GM19035 (cell line): ENCODE results near the gene PLK5.
A peak's percentile ranks its signal among the peaks of the same experiment; 100 is the strongest.

Source experiments
- ATAC-seq: cut with Tn5 transposase; IDR thresholded peaks from one replicate; pipeline ENCODE4 v1.9.1; 2021; ENCODE audit not compliant: unreplicated experiment

The PLK5 gene

DNA sequence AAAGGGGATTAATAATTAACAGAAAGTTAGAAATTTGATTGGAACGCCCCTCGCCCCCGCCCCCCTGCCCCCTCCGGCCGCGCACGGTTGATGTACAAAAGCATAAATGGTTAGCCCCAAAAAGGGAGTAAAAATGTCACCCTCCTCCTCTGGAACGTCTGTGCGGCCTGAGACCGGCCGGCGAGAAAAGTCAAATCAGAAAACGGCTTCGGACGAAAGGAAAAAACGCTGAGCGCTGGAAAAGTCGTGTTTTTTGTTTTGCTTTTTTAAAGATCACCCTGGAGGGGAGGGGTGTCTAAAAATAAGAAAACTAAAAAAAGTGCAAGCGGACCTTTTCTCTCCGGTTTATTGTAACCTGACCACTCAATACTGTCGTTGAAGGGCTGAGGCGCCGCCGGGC lies 31.1 kb downstream of the PLK5 start:
- no peak for ATAC-seq

DNA sequence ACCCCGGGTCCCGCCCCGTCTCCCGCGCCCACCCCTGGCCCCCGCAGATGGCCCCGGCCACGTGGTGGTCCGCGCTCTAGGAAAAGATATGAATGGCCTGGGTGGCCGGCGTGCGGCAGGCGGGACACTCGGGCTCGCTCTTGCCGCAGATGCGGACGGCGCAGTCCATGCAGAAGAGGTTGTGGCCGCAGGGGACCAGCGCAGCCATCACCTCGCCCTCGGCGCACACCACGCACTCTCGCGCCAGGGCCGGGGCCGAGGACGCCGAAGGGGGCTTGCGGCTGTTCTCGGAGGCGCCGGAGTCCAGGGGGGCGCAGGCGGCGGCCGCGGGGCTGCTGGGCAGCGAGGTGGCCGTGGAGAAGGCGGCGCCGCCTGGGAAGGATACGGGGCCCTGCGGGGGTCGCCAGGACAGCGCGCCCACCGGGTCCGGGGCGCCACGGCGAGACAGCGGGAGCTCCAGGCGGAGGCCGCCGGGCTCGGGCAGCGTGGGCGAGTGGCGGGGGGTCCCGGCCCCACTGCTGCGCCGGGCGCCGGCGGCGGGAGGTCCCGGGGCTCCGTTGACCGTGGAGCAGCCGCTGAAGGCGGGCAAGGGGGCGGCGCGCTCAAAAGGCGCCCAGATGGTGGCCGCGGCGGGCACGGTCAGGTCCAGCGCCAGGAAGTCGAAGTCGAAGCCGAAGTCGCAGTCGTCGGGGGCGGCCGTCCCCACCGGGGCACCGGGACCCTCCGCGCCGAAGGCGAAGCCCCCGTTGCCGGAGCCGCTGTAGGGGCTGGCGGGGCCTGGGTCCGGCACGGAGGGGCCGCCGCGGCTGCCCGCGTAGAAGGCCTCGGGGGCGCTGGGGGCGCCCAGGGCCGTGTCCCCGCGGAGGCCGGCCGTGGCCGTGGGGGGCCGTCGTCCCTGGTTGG lies 31.9 kb downstream of the PLK5 start:
- no peak for ATAC-seq

DNA sequence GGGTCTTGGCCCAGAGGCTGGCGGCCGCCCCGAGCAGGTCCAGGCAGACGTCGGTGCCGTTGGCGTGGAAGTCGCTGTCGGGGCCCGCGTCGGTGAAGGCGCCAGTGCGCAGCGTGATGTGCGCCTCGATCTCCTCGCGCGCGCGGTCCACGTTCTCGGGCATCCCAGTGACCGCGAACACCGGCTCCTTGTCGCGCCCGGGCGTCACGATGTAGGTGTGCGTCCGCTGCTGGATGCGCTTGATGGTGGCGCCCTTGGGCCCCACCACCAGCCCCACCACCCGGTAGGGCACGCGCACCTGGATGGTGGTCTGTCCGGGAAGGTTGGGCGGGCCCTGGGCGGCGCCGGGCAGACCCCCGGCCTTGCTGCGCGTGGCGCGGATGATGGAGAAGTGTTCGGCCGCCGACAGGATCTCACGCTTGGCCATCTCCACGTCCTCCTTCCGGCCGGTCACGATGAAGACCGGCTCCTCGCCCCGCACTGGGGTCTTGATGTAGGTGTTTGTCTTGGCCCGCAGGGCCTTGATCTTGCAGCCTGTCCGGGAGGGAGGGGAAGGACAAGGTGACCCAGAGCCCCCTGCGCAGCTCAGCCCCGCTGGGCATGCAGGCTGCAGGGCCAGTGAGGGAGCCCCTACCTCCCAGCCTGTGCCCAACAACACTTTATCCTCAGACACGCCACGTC lies 32.7 kb downstream of the PLK5 start:
- ATAC-seq, result no peak

DNA sequence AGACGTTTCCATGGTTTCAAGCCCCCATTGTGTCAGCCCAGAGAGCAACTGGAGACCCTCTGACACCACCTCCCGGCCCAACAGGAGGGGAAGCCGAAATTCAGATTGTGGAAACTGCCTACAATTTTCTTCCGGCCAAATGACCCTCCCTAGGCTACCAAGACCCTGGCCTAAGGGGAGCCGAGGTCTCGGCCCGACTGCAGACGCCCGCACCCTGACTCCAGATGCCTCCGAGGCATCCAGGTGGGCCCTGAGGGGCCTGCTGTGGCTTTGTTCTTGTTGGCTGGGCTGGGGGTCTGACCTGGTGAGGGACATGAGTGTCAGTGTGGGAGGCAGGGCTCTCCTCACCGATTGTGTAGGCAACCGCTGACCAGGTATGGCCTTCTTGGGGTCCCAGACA lies 34.7 kb downstream of the PLK5 start:
- no peak for ATAC-seq

DNA sequence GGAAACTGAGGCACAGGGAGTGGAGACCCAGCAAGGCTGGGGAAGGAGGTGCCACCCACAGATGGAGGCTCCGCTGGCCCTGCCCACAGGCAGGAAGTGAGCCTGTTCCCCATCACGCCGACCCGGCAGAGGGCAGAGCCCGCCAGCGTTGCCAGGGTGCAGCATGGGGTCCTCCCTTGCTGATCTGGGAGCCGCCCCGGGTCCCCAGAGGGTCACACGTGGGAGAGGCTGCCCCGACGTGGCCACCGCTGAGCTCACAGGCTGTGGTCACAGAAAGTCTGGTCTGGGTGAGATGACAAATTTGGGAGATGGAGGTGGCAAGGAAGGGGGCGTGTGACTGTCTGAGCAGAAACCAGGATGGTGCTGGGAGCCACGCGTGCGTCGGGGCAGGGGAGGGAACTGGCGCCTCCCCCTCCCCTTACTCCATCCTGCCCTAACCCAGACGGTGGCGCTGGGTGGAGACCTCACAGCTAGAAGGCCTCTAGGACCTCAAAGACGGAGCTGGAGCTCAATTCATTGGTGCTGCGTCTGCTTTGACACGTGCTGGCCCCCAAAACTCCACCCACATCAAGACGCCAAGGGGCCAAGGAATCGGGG lies 36.5 kb downstream of the PLK5 start:
- no peak for ATAC-seq

DNA sequence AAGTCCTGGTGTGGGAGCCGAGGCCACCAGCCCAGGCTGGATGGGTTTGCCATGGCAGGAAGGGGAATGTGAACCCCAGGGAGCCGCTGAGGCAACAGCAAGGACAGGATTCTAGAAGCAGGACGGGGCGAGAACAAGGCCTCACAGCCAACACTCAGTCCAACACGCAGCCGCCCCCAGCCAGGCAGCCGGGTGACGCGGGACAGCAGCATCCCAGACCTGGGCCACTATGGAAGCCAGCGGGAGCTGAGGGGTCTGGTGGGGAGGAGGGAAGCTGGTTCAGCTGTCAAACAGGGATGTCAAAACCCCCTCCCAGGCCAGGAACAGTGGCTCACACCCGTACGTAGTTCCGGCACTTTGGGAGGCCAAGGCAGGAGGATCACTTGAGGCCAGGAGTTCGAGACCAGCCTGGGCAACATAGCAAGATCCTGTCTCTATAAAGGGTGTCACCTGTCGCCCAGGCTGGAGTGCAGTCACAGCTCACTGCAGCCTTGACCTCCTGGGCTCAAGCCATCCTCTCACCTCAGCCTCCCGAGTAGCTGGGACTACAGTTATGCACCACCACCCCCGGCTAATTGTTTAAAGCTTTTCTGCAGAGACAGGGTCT lies 37.5 kb downstream of the PLK5 start:
- ATAC-seq, result no peak

DNA sequence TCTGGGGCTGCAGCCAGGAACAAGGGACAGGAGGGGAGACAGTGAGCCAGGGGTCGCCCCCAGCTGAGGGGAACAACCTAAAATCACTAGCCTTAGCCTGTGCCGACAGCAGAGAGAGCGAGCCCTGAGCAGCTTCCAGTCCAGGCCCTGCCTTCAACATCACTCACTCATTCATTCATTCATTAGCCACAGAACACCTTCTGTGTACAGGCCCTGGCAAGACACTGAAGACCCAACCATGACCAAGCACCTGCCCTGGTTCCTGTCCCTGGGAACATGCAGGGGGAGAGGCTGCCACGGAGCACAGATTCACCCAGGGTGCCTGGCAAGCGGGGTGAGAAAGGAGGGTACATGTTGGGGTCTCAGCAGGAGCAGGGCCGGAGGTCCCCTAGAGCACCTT lies 39.4 kb downstream of the PLK5 start:
- no peak for ATAC-seq

DNA sequence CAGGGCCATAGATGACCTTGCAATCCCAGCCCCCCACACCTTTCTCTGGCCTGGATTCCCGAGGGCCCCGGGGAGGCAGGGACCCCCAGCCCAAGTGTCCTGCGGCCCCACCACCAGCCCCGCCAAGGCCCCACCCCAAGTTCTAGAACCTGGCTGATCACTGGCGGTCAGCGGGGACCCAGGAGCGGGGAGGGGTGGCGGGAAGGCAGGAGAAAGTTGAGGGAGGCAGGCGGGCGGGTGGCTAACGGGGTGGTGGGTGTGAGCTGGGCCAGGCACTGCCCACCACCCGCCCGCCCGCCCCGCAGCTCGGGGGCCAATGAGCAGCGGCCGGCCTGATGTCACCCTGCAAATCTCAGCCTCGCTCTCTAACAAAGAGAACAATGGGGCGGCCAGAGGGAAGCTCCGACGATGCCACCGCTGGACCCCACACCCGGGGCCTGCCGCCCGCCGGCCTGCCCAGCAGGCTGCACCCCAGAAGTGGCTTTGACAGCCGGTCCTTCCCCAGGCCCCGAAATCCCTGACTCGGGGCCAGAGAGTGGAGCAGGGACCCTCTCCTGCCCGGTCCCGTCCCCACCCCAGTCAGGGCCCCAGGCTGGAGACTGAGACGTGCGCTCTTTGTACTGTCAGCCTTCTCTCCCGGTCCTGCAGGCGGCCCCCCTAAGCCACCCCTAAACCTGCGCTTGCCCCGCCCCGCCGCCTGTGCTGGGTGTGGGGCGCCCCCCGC lies 42.7 kb downstream of the PLK5 start:
- no peak for ATAC-seq

DNA sequence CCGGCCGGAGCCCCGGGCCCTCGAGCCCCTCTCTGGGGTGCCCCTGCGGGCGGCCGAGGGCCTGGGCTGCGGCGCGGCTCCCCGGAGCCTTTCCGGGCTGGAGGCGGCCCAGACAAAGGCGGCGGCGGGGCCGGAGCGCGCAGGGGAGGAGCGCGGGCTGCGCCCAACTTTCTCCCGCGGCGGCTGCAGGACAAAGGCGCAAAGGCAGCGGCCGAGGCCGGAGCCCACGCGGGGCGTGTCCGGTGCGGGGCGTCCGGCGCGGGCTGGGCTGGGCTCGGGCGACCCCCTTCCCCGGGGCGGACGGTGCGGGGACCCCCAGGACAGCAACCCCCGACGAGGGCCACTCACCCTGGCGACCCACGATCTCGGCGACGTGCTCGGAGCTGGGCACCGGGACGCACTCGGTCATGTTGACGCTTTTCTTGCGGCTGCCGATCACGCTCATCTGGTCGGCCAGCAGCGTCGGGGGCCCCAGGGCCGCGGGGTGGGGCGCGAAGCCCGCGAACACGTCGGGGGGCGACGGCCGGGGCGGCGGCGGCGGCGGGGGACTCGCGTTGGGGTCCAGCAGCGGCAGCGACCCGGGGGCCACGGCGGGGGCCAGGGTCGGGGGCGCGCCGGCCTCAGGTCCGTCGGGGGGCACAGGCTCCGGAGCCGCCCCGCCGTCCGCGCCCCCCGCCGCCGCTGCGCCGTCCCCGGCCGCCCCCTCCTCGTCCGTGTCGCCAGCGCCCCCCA lies 43.4 kb downstream of the PLK5 start:
- no peak for ATAC-seq

DNA sequence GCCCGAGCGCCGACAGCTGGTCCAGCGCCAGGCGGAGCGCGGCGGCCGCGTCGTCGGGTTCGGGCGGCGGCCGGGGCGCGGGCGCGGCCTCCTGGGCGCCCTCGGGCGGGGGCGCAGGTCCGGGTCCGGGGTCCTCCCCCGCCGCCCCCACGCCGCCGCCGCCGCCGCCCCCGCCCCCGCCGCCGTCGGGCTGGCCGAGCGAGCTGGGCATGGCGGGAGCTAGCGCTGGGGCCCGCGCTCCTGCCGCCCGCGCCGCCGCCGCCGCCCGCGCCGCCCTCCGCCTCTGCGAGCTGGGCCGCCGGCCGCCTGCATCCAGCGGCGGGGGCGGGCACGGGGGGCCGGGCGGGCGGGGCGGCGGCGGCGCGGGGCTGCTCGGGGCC lies 44.0 kb downstream of the PLK5 start:
- ATAC-seq, result no peak

DNA sequence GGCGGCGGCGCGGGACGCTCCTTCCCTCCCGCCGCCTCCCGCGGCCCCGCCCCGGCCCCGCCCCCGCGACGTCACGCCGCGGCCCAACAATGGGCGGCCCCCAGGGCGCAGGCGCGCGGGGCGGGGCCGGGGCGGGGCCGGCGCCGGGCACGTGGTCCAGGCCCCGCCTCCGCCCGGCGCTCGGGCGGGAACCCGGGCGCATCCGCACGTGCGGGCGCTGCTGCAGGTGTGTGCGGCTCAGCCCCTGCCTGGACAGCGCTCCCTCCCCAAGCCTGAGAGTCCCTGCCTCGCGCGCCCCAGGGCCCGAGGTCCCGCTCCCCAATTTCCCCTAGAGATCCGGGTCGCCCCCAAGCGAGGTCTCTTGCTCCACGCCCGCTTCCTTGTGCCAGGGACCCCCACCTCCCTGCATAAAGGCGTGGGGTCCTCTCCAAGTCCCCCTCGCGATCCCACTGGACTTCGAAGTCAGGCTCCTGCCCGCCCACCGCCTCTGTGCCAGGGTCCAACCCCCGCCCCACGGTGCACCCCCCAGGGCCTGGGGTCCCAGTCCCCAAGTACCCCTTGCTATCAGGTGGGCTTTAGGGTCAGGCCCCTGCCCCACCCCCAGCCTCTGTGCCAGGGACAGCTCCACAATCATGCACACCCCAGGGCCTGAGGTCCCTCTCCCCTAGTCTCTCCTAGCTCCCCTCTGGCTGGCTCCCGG lies 44.6 kb downstream of the PLK5 start, which contains the start of gene MEX3D:
Gene MEX3D (minus strand): TSS at position 6 of the 700 bp plus-strand sequence. CDS start 267 bp downstream, outside the sequence.
- peak; percentile 62 for ATAC-seq

DNA sequence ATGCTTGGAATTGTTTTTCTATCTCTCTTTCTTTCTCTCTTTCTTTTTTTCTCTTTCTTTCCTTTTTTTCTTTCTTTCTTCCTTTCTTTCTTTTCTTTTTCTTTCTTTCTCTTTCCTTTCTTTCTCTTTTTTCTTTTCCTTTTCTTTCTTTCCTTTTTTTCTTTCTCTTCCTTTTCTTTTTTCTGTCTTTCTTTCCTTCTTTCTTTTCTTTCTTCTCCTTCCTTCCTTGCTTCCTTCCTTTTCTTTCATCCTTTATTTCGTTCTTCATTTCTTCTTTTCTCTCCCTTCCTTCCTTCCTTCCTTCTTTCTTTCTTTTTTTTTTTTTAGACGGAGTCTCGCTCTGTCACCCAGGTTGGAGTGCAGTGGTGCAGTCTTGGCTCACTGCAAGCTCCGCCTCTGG lies 46.1 kb downstream of the PLK5 start:
- no peak for ATAC-seq

DNA sequence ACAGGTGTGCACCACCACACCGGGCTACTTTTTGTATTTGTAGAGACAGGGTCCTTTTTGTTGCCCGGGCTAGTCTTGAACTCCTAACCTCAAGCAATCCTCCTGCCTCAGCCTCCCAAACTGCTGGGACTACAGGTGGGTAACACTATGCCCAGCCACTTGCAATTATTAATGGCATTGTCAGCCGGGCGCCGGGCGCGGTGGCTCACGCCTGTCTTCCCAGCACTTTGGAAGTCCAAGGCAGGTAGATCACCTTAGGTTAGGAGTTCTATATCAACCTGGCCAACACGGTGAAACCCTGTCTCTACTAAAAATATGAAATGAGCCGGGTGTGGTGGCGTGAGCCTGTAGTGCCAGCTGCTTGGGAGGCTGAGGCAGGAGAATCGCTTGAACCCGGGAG lies 47.0 kb downstream of the PLK5 start:
- no peak for ATAC-seq

DNA sequence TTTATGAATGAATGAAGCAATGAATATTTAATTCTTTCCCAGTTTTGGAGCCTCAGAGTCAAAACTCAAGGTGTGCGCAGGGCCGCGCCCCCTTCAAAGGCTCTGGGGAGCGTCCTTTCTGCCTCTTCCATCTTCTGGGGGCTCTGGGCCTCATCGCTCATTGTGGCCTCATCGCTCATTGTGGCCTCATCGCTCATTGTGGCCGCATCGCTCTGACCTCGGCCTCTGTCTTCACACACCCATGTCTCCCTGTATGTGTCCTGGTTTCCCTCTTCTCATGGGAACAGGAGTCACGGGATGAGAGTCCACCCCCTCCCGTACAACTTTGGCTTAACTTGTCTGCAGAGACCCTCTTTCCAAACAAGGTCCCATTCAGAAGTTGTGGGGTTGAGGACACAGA lies 47.5 kb downstream of the PLK5 start:
- no peak for ATAC-seq

DNA sequence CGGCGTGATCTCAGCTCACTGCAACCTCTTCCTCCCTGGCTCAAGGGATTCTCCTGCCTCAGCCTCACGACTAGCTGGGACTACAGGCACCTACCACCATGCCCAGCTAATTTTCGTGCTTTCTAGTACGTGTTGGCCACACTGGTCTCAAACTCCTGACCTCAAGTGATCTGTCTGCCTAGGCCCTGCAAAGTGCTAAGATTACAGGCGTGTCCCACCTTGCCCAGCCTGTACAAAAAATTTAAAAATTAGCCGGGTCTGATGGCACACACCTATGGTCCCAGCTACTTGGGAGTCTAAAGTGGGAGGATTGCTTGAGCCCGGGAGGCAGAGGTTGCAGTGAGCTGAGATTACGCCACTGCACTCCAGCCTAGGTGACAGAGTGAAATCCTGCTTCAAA lies 48.9 kb downstream of the PLK5 start:
- no peak for ATAC-seq

DNA sequence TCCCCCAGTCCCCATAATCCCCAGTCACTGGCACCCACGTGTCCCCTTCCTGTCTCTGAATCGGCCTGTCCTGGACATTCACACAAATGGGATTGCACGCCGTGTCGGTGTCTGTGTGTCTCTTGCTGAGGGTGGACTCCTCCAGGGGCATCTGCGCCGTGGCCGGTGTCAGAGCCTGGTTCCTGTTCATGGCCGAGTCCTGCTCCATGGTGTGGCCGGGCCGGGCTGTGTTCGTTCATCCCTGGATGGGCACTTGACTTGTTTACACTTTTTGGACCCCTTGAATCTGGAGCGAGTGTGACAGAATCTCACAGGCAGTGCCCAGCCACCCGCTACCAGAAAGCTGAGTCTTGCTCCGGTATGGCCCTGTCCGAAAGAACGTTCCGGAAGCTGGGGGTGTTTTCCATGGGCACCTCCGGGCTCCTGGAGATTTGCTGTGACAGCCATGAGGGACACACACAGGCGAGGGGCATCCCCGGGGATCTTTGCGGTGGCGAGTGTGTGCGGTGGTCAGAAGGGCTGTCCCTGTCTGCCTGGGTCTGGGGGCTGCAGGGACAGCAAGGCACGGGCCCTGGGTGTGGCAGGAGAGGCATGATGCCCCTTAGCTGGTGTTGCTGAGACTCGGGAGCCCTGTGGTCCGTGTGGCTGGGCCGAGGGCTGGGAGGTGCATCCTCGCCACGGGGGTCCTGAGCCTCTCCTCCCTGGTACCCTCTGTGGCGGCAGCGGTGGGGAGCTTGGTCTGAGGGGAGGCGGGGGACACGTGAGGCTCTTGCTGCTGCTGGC lies 50.7 kb downstream of the PLK5 start:
- ATAC-seq, result no peak

DNA sequence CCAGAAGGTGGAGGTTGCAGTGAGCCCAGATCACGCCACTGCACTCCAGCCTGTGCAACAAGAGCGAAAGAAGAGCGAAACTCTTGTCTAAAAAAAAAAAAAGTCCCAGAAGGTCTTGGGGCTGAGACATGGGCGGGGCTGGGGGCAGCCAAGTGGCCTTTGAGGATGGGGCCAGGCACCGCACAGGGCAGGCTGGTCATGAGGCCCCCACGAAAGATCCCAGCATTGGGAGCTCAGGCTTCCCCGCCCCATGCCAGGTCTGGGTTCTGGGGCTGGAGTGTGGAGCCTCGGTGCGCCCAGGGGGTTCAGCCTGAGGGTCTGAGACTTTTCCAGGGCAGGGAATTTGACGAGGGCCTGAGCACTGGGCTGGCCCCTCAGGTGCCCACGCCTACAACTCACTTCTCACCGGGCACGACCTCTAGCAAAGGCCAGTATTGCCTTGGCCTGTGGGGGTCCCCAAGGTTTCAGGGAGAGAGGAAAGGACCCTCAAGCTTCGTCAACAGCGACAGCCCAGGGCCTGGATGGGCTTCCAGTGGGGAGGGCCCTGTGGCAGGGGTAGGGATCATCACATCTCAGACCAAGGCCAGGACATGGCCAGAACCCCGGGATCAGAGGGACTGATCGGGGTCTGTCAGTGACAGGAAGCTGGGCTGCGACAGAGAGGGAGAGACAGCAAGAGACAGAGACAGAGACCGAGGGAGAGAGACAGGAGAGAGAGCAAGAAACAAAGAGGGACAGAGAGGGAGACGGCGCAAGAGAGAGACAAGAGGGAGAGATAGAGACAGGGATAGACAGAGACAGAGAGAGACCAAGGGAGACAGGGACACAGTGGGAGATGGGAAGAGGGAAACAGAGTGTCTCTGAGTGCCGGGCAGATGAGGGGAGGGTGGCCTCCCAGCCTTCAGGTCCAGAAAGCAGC lies 51.7 kb downstream of the PLK5 start:
- no peak for ATAC-seq
